ENCODE results near the gene GAB2. TPM values are rescaled to one million over a fixed set of nuclear protein-coding genes. Genes with fewer than 3 reads are reported as not detected.

The GAB2 gene
- total and polyA plus RNA-seq, 7 experiments from 2014 or later, result 0.17 to 42.6 (median 3.5) TPM

DNA sequence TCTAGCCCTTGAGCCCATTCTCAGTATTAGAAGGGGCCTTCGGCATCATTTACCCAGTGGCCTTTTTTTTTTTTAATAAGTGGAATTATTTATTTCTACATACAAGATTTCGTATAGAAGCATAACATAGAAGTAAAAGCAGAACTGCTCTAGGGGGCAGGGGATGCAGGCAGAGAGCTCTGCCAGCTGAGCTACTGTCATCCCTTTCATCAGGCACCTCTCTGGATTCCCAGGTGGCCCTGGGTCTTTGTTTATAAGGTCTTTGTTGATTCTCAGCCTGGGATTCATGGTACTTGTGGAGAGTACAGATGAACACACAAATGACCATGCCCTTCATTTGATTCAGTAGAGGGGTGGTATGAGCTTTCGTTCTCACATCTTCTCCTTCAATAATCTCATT is 66.4 kb downstream of the GAB2 start:
- intact Hi-C loops (cut with micrococcal nuclease), result no loop called here
- Mint-ChIP-seq H3K4me1 (peaks cover 16 to 65% (median 20%) of the 10 kb centered on the region in 7 donors), H3K36me3 (peaks cover 0 to 33% (median 0%) of the 10 kb centered on the region in 5 donors)

DNA sequence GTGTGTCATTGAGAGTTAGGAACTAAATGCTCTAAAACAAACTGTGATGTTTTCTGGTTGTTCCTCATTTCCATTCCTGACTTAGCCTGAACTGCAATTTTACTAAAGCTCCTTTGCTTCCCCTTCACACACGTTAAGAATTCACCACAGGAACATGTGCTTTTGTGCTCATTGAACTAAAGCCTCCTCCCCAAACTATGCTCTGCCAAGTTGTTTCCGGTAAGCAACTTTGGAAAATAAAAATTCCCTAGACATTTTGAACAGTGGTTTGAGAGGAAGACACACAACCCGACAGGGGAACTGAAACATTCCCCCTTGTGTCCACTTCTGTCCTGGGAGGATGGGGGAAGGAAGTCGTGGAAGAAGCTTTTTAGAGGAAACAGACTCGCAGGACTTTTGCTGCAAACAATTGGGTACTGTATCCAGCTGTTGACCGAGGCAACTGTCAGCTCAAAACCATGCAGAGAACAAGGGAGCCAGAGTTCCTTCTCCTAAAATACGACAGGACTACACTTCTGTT is 66.9 kb downstream of the GAB2 start:
- H3K27me3 ChIP-seq (ENCODE audit: control insufficient read depth in 2 of 2, insufficient read depth in 2 of 2, low read length in 2 of 2), result no peaks in the 10 kb centered on the region
- H3K9me3 ChIP-seq (ENCODE audit: control insufficient read depth in 2 of 3, low read length in 3 of 3), result no peaks in the 10 kb centered on the region
- Mint-ChIP-seq H3K27ac (peak overlapping the region in 6 of 9 donors; percentile 5 to 98 (median 54)), H3K4me3 (peak overlapping the region in 8 of 10 donors; percentile 11 to 72 (median 59)), H3K27me3 (peaks cover 3 to 12% (median 11%) of the 10 kb centered on the region in 5 donors), H3K36me3 (peaks cover 0 to 33% (median 0%) of the 10 kb centered on the region in 5 donors), H3K4me1 (peaks cover 16 to 68% (median 20%) of the 10 kb centered on the region in 7 donors), H3K9me3 (peaks cover 0 to 8% (median 0%) of the 10 kb centered on the region in 11 donors)
- H3K36me3 ChIP-seq (ENCODE audit: control insufficient read depth in 2 of 3, insufficient read depth in 3 of 3, low read length in 3 of 3), result no peaks in the 10 kb centered on the region
- H3K4me1 ChIP-seq (ENCODE audit: control insufficient read depth in 2 of 2, insufficient read depth in 2 of 2, low read length in 2 of 2), result no peaks in the 10 kb centered on the region
- ATAC-seq (peak; percentile 70), DNase-seq (no peak)
- intact Hi-C loops (cut with micrococcal nuclease), result no loop called here
- POLR2A ChIA-PET, result no interaction called here
- H3K4me3 ChIP-seq (ENCODE audit: low read length), result no peak overlapping the region
- CTCF ChIA-PET, result interaction anchor here (1.3 kb wide), 1 partner anchor 68 kb away, joined by 3 read pairs; no protein-coding TSS in a partner anchor
- H3K27ac ChIP-seq (ENCODE audit: low read depth, low read length), result no peak overlapping the region

More for the DNA sequence above, 66.4 kb downstream of the GAB2 start:
- POLR2A ChIA-PET, result interaction anchor here (0.6 kb wide), 1 partner anchor 163 kb away, joined by 5 read pairs; the partner anchor contains the start of gene KCTD21
- CTCF ChIA-PET, result interaction anchor here (1.3 kb wide), 1 partner anchor 67 kb away, joined by 3 read pairs; no protein-coding TSS in a partner anchor
- peak; percentile 24 for ATAC-seq
- no peak for DNase-seq
- Histone ChIP-seq H3K27ac (ENCODE audit: low read depth, low read length) (no peak overlapping the region), H3K4me3 (ENCODE audit: low read length) (no peak overlapping the region), H3K4me1 (ENCODE audit: control insufficient read depth in 2 of 2, insufficient read depth in 2 of 2, low read length in 2 of 2) (no peaks in the 10 kb centered on the region), H3K27me3 (ENCODE audit: control insufficient read depth in 2 of 2, insufficient read depth in 2 of 2, low read length in 2 of 2) (no peaks in the 10 kb centered on the region), H3K9me3 (ENCODE audit: control insufficient read depth in 2 of 3, low read length in 3 of 3) (no peaks in the 10 kb centered on the region), H3K36me3 (ENCODE audit: control insufficient read depth in 2 of 3, insufficient read depth in 3 of 3, low read length in 3 of 3) (no peaks in the 10 kb centered on the region)
- H3K27me3 Mint-ChIP-seq, result peaks cover 2 to 11% (median 7%) of the 10 kb centered on the region in 5 donors
- peak overlapping the region in 2 of 9 donors; percentile 33 to 98 for H3K27ac Mint-ChIP-seq
- H3K4me3 Mint-ChIP-seq, result peak overlapping the region in 2 of 10 donors; percentile 39 to 64
- peaks cover 0 to 7% (median 0%) of the 10 kb centered on the region in 11 donors for H3K9me3 Mint-ChIP-seq

GRCh38 chr11:78350091-78350645 is 67.5 kb downstream of the GAB2 start:
- Histone ChIP-seq H3K36me3 (ENCODE audit: control insufficient read depth in 2 of 3, insufficient read depth in 3 of 3, low read length in 3 of 3) (no peaks in the 10 kb centered on the region), H3K9me3 (ENCODE audit: control insufficient read depth in 2 of 3, low read length in 3 of 3) (no peaks in the 10 kb centered on the region), H3K27ac (ENCODE audit: low read depth, low read length) (no peak overlapping the region), H3K27me3 (ENCODE audit: control insufficient read depth in 2 of 2, insufficient read depth in 2 of 2, low read length in 2 of 2) (no peaks in the 10 kb centered on the region), H3K4me1 (ENCODE audit: control insufficient read depth in 2 of 2, insufficient read depth in 2 of 2, low read length in 2 of 2) (no peaks in the 10 kb centered on the region), H3K4me3 (ENCODE audit: low read length) (no peak overlapping the region)
- Mint-ChIP-seq H3K27ac (peak overlapping the region in 7 of 9 donors; percentile 33 to 98 (median 56)), H3K27me3 (peaks cover 3 to 14% (median 11%) of the 10 kb centered on the region in 5 donors), H3K9me3 (peaks cover 0 to 8% (median 0%) of the 10 kb centered on the region in 11 donors), H3K36me3 (peaks cover 0 to 35% (median 0%) of the 10 kb centered on the region in 5 donors), H3K4me3 (peak overlapping the region; percentile 7 to 85 (median 59)), H3K4me1 (peaks cover 16 to 70% (median 20%) of the 10 kb centered on the region in 7 donors)
- ATAC-seq (peak; percentile 10), DNase-seq (no peak)
- intact Hi-C loops (cut with micrococcal nuclease), result no loop called here
- ChIA-PET POLR2A (no interaction called here), CTCF (interaction anchor here (1.3 kb wide), 1 partner anchor 68 kb away, joined by 3 read pairs; no protein-coding TSS in a partner anchor)

DNA sequence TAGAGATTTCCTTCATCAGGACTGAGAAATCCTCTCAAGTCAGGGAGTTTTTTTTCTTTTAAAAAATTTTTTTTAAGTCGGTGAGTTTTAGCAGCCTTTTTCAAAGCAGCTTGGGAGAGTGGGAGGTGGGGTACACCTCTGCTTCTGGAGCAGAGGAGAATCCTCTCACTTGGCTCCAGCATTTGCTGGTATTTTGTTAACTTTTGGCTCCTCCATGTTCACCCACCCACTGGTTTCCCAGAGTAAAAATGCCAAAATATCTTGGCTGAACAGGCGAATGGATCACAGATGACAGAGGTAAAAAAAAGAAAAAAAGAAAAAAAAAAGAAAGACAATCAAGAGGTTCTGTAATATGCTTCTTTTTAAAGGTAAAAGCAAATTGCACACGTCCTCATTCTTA is 68.0 kb downstream of the GAB2 start:
- Mint-ChIP-seq H3K27ac (peak overlapping the region in 5 of 9 donors; percentile 49 to 98 (median 56)), H3K9me3 (peaks cover 0 to 8% (median 0%) of the 10 kb centered on the region in 11 donors), H3K27me3 (peaks cover 3 to 17% (median 11%) of the 10 kb centered on the region in 5 donors), H3K36me3 (peaks cover 0 to 33% (median 0%) of the 10 kb centered on the region in 5 donors), H3K4me1 (peaks cover 16 to 67% (median 20%) of the 10 kb centered on the region in 7 donors), H3K4me3 (peak overlapping the region in 5 of 10 donors; percentile 7 to 85 (median 64))
- intact Hi-C loops (cut with micrococcal nuclease), result no loop called here
- H3K27ac ChIP-seq (ENCODE audit: low read depth, low read length), result no peak overlapping the region
- H3K4me1 ChIP-seq (ENCODE audit: control insufficient read depth in 2 of 2, insufficient read depth in 2 of 2, low read length in 2 of 2), result no peaks in the 10 kb centered on the region
- ChIA-PET CTCF (no interaction called here), POLR2A (no interaction called here)
- H3K9me3 ChIP-seq (ENCODE audit: control insufficient read depth in 2 of 3, low read length in 3 of 3), result no peaks in the 10 kb centered on the region
- H3K4me3 ChIP-seq (ENCODE audit: low read length), result no peak overlapping the region
- H3K27me3 ChIP-seq (ENCODE audit: control insufficient read depth in 2 of 2, insufficient read depth in 2 of 2, low read length in 2 of 2), result no peaks in the 10 kb centered on the region
- no peaks in the 10 kb centered on the region for H3K36me3 ChIP-seq (ENCODE audit: control insufficient read depth in 2 of 3, insufficient read depth in 3 of 3, low read length in 3 of 3)
- no peak for DNase-seq
- ATAC-seq, result no peak

DNA sequence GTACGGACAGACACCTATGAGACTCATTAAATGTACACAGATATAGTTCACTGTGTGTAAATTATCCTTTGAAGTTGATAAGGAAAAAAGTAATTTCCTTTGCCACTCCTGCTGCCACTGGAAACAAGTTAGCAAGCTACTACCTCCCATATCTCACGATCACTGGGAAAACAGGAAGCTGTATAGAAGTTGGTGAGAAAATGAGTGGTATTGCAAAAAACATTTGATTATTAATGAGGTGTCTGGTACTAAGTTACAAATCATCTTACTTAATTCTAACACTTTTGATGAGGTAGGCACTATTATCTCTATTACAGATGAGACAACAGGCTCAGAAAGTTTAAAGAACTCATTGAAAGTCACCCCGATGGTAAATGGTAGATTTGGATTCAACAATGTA is 68.5 kb downstream of the GAB2 start:
- no peak for DNase-seq

DNA sequence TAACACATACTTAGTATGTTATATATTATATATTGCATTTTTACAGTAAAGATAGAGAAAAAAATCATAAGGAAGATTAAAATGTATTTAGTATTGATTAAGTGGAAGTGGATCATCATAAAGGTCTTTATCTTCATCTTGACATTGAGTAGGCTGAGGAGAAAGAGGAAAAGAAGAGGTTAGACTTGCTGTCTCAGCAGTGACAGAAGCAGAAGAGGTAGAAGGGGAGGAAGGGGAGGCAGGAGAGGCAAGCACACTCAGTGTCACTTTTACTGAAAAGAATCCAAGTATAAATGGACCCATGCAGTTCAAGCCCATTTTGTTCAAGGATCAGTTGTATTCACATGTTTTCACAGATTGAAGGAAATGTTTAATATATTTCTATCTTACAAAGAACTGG is 69.7 kb downstream of the GAB2 start:
- Histone ChIP-seq H3K4me1 (ENCODE audit: control insufficient read depth in 2 of 2, insufficient read depth in 2 of 2, low read length in 2 of 2) (no peaks in the 10 kb centered on the region), H3K4me3 (ENCODE audit: low read length) (no peak overlapping the region), H3K27ac (ENCODE audit: low read depth, low read length) (no peak overlapping the region), H3K9me3 (ENCODE audit: control insufficient read depth in 2 of 3, low read length in 3 of 3) (no peaks in the 10 kb centered on the region), H3K27me3 (ENCODE audit: control insufficient read depth in 2 of 2, insufficient read depth in 2 of 2, low read length in 2 of 2) (no peaks in the 10 kb centered on the region), H3K36me3 (ENCODE audit: control insufficient read depth in 2 of 3, insufficient read depth in 3 of 3, low read length in 3 of 3) (no peaks in the 10 kb centered on the region)
- ChIA-PET CTCF (no interaction called here), POLR2A (no interaction called here)
- DNase-seq (no peak), ATAC-seq (no peak)
- H3K27me3 Mint-ChIP-seq, result peaks cover 3 to 17% (median 12%) of the 10 kb centered on the region in 5 donors
- H3K4me1 Mint-ChIP-seq, result peaks cover 16 to 69% (median 20%) of the 10 kb centered on the region in 7 donors
- peaks cover 0 to 41% (median 0%) of the 10 kb centered on the region in 5 donors for H3K36me3 Mint-ChIP-seq
- peaks cover 0 to 12% (median 0%) of the 10 kb centered on the region in 11 donors for H3K9me3 Mint-ChIP-seq
- peak overlapping the region in 1 of 10 donors; percentile 58 for H3K4me3 Mint-ChIP-seq
- H3K27ac Mint-ChIP-seq, result no peak overlapping the region
- intact Hi-C loops (cut with micrococcal nuclease), result loop anchor here in 1 of 2 donors (2.0 kb wide), 1 partner anchor 15 kb away; no protein-coding TSS in a partner anchor

More for the DNA sequence above, 68.5 kb downstream of the GAB2 start:
- Mint-ChIP-seq H3K4me3 (peak overlapping the region in 1 of 10 donors; percentile 58), H3K27ac (peak overlapping the region in 1 of 9 donors; percentile 98), H3K4me1 (peaks cover 16 to 67% (median 20%) of the 10 kb centered on the region in 7 donors), H3K36me3 (peaks cover 0 to 35% (median 0%) of the 10 kb centered on the region in 5 donors), H3K9me3 (peaks cover 0 to 10% (median 0%) of the 10 kb centered on the region in 11 donors), H3K27me3 (peaks cover 3 to 17% (median 11%) of the 10 kb centered on the region in 5 donors)
- CTCF ChIA-PET, result no interaction called here
- no peak overlapping the region for H3K4me3 ChIP-seq (ENCODE audit: low read length)
- no peak overlapping the region for H3K27ac ChIP-seq (ENCODE audit: low read depth, low read length)
- H3K36me3 ChIP-seq (ENCODE audit: control insufficient read depth in 2 of 3, insufficient read depth in 3 of 3, low read length in 3 of 3), result no peaks in the 10 kb centered on the region
- H3K27me3 ChIP-seq (ENCODE audit: control insufficient read depth in 2 of 2, insufficient read depth in 2 of 2, low read length in 2 of 2), result no peaks in the 10 kb centered on the region
- no peaks in the 10 kb centered on the region for H3K9me3 ChIP-seq (ENCODE audit: control insufficient read depth in 2 of 3, low read length in 3 of 3)
- ATAC-seq, result no peak
- intact Hi-C loops (cut with micrococcal nuclease), result no loop called here
- H3K4me1 ChIP-seq (ENCODE audit: control insufficient read depth in 2 of 2, insufficient read depth in 2 of 2, low read length in 2 of 2), result no peaks in the 10 kb centered on the region
- POLR2A ChIA-PET, result no interaction called here
